ENCODE results near the gene CTBP2.

DNA sequence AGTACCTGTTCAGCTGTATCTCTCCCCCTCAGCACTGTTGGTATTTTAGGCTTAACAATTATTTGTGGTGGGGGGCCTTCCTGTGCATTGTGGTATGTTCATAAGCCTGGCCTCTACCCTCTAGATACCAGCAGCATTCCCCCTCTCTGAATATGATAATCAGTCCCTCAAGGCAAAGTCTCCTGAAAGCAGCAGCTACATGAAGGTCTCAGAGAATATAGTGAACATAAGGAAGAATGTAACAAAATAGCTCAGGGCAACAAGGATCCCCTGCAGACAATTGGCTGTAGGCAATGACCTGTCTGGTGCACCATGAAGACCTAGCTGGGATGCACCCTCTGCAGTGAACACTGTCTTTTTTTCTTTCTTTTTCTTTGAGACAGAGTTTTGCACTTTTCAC, 86.4 kb downstream of the CTBP2 start:
- TF ChIP-seq POLR2AphosphoS5 (IDR thresholded peaks at IDR 0.05) (no peak), CTCF (IDR thresholded peaks at IDR 0.05) (no peak), POLR2A (IDR thresholded peaks at IDR 0.05) (no peak), EP300 (IDR thresholded peaks at IDR 0.05) (no peak)

All from stomach (tissue), 4 donors.